H1 (cell line): Measurements from ENCODE around the gene HMCN2. TPM values are rescaled to one million over a fixed set of nuclear protein-coding genes. Genes with fewer than 3 reads are reported as not detected.

Experiments used
- CTCF ChIA-PET: fragments of 300-600 bp; sonication (Branson Sonifier 250); formaldehyde crosslinking; loops from one replicate; lab custom pipeline; 2021; ENCODE audit not compliant: partially characterized antibody; lab: Charles Lee
- POLR2A ChIA-PET: fragments of 300-600 bp; sonication (Branson Sonifier 250); formaldehyde crosslinking; loops from one replicate; lab custom pipeline; 2021; ENCODE audit warnings: inconsistent platforms; ENCODE audit not compliant: partially characterized antibody; lab: Charles Lee
- DNase-seq, 2 experiments: peaks; one replicate each; pipeline versions ENCODE4 v3.0.0 to v3.0.0-alpha.2; 2010 to 2022; ENCODE audit warnings: low spot score in 2 of 2, low read depth in 1 of 2, mixed read lengths in 1 of 2
- FAIRE-seq: peaks from 2 replicates; lab custom pipeline; 2011; peaks lifted over from hg19 to GRCh38; lab: Jason Lieb, UNC
- H2AFZ ChIP-seq: 2 replicates; pipeline ENCODE4 v1.8.1; 2012; ENCODE audit warnings: low read length, inconsistent platforms
- H2AK5ac ChIP-seq: 2 replicates; pipeline ENCODE4 v1.6.1; 2013; ENCODE audit warnings: low read depth, low read length
- H2BK120ac ChIP-seq: replicated peaks from 2 replicates; pipeline ENCODE3; 2013; ENCODE audit warnings: low read depth, low read length, inconsistent platforms
- H2BK12ac ChIP-seq: 2 replicates; pipeline ENCODE4 v1.6.1; 2013; ENCODE audit warnings: low read depth, low read length
- H2BK15ac ChIP-seq: 2 replicates; pipeline ENCODE4 v1.6.1; 2013; ENCODE audit warnings: low read length
- H2BK20ac ChIP-seq: 2 replicates; pipeline ENCODE4 v1.6.1; 2013; ENCODE audit warnings: low read length
- H2BK5ac ChIP-seq: 2 replicates; pipeline ENCODE4 v1.6.1; 2013; ENCODE audit warnings: low read depth, low read length
- H3K14ac ChIP-seq: 2 replicates; pipeline ENCODE4 v1.6.1; 2013; ENCODE audit warnings: inconsistent platforms; ENCODE audit not compliant: insufficient read length
- H3K18ac ChIP-seq: 2 replicates; pipeline ENCODE4 v1.6.1; 2013; ENCODE audit warnings: low read length; ENCODE audit errors: extremely low read depth
- H3K23ac ChIP-seq: 2 replicates; pipeline ENCODE4 v1.6.1; 2013; ENCODE audit warnings: inconsistent platforms; ENCODE audit not compliant: insufficient read length
- H3K23me2 ChIP-seq: 2 replicates; pipeline ENCODE4 v1.6.1; 2013; ENCODE audit warnings: low read depth, low read length
- H3K27ac ChIP-seq: 2 replicates; pipeline ENCODE4 v1.6.1; 2011; ENCODE audit warnings: low read depth, low read length, inconsistent platforms
- H3K27me3 ChIP-seq, 4 experiments: replicated peaks in 1 of 4; 1 replicate in 1 of 4; 2 replicates in 3 of 4; pipeline versions ENCODE4 v1.6.1 to v1.8.1; 2011 to 2013; ENCODE audit warnings: low read length in 3 of 4, mild to moderate bottlenecking in 3 of 4, inconsistent platforms in 2 of 4, mixed read lengths in 2 of 4, moderate library complexity in 1 of 4; ENCODE audit not compliant: control insufficient read depth in 3 of 4, insufficient read depth in 3 of 4; ENCODE audit errors: extremely low read depth in 1 of 4
- H3K36me3 ChIP-seq, 4 experiments: 2 replicates each; pipeline versions ENCODE4 v1.6.1 to v1.8.1; 2011 to 2013; ENCODE audit warnings: mild to moderate bottlenecking in 4 of 4, low read length in 3 of 4, moderate library complexity in 2 of 4, control low read depth in 1 of 4, inconsistent platforms in 1 of 4; ENCODE audit not compliant: insufficient read depth in 4 of 4, control insufficient read depth in 2 of 4
- H3K4ac ChIP-seq: replicated peaks from 2 replicates; pipeline ENCODE3; 2013; ENCODE audit warnings: low read length, low read depth, mixed read lengths, inconsistent platforms; ENCODE audit not compliant: insufficient read length
- H3K4me1 ChIP-seq, 4 experiments: replicated peaks in 1 of 4; 1 replicate in 1 of 4; 2 replicates in 3 of 4; pipeline versions ENCODE4 v1.6.1 to v1.8.1; 2011 to 2013; ENCODE audit warnings: low read length in 3 of 4, inconsistent platforms in 2 of 4, mixed read lengths in 1 of 4; ENCODE audit not compliant: insufficient read depth in 4 of 4, control insufficient read depth in 3 of 4
- H3K4me2 ChIP-seq, 2 experiments: 2 replicates each; pipeline versions ENCODE4 v1.6.1 to v1.8.1; 2011 to 2013; ENCODE audit warnings: low read depth in 2 of 2, low read length in 2 of 2, control low read depth in 1 of 2, inconsistent platforms in 1 of 2, mild to moderate bottlenecking in 1 of 2; ENCODE audit not compliant: insufficient read depth in 1 of 2
- H3K4me3 ChIP-seq, 4 experiments: fragments of 200-600, 300-600 bp in 1 of 4; sonication (generic), shearing (Covaris generic), sonication (Bioruptor Twin) in 1 of 4; 2 replicates each; pipeline versions ENCODE4 v1.5.1 to v1.8.1; 2011 to 2016; ENCODE audit warnings: low read length in 4 of 4, low read depth in 3 of 4, control low read depth in 2 of 4, inconsistent platforms in 2 of 4, mild to moderate bottlenecking in 2 of 4, mixed read lengths in 1 of 4, moderate library complexity in 1 of 4; ENCODE audit not compliant: insufficient read depth in 2 of 4; ENCODE audit errors: extremely low read depth in 1 of 4
- H3K56ac ChIP-seq: replicated peaks from 2 replicates; pipeline ENCODE3; 2013; ENCODE audit warnings: low read depth, mild to moderate bottlenecking, mixed read lengths, low read length, inconsistent platforms; ENCODE audit not compliant: insufficient read length
- H3K79me1 ChIP-seq: 2 replicates; pipeline ENCODE4 v1.6.1; 2013; ENCODE audit warnings: low read depth, low read length, control low read depth
- H3K79me2 ChIP-seq, 2 experiments: 2 replicates each; pipeline versions ENCODE4 v1.6.1 to v1.8.1; 2012 to 2013; ENCODE audit warnings: low read length in 2 of 2, mild to moderate bottlenecking in 2 of 2, inconsistent platforms in 1 of 2; ENCODE audit not compliant: insufficient read depth in 2 of 2, control insufficient read depth in 1 of 2
- H3K9ac ChIP-seq, 4 experiments: replicated peaks in 1 of 4; 1 replicate in 1 of 4; 2 replicates in 3 of 4; pipeline versions ENCODE4 v1.6.1 to v1.8.1; 2011 to 2013; ENCODE audit warnings: low read depth in 3 of 4, low read length in 3 of 4, control low read depth in 2 of 4, mild to moderate bottlenecking in 2 of 4, moderate library complexity in 2 of 4, inconsistent platforms in 1 of 4; ENCODE audit errors: extremely low read depth in 1 of 4
- H3K9me3 ChIP-seq, 2 experiments: 2 replicates each; pipeline versions ENCODE4 v1.6.1 to v1.8.1; 2012 to 2013; ENCODE audit warnings: mild to moderate bottlenecking in 2 of 2, moderate library complexity in 2 of 2, control low read depth in 1 of 2, inconsistent platforms in 1 of 2, low read depth in 1 of 2, low read length in 1 of 2, mixed read lengths in 1 of 2; ENCODE audit not compliant: insufficient read depth in 2 of 2
- H4K20me1 ChIP-seq, 2 experiments: replicated peaks in 1 of 2; 2 replicates each; pipeline versions ENCODE3 to v1.8.1; 2011 to 2013; ENCODE audit warnings: inconsistent platforms in 2 of 2, low read length in 2 of 2, mild to moderate bottlenecking in 1 of 2; ENCODE audit not compliant: insufficient read depth in 2 of 2, control insufficient read depth in 1 of 2
- H4K5ac ChIP-seq: 2 replicates; pipeline ENCODE4 v1.6.1; 2013; ENCODE audit warnings: low read length, low read depth, mixed read lengths, inconsistent platforms; ENCODE audit not compliant: insufficient read length
- H4K8ac ChIP-seq: 2 replicates; pipeline ENCODE4 v1.8.0; 2013; ENCODE audit warnings: mild to moderate bottlenecking, moderate library complexity, low read length, inconsistent platforms; ENCODE audit not compliant: insufficient read depth; ENCODE audit errors: extremely low read depth
- H4K91ac ChIP-seq: replicated peaks from 2 replicates; pipeline ENCODE3; 2013; ENCODE audit warnings: low read length, mixed read lengths, inconsistent platforms; ENCODE audit not compliant: insufficient read length
- CBX8 ChIP-seq: fragments of 300-800, 300-1000 bp; sonication (generic); IDR thresholded peaks from 2 replicates; pipeline ENCODE4 v1.7.1; 2016; ENCODE audit warnings: low read depth, low read length, borderline replicate concordance
- CEBPB ChIP-seq: IDR thresholded peaks from 2 replicates; pipeline ENCODE4 v1.6.1; 2012; ENCODE audit warnings: low read depth, low read length
- E2F6 ChIP-seq: IDR thresholded peaks from 2 replicates; pipeline ENCODE4 v1.6.1; 2012; ENCODE audit warnings: inconsistent platforms
- EGR1 ChIP-seq: IDR thresholded peaks from 2 replicates; pipeline ENCODE4 v1.6.1; 2011; ENCODE audit warnings: low read depth, low read length, borderline replicate concordance
- FOSL1 ChIP-seq: IDR thresholded peaks from 2 replicates; pipeline ENCODE4 v1.6.1; 2011; ENCODE audit warnings: mild to moderate bottlenecking, low read depth, low read length, moderate library complexity; ENCODE audit not compliant: insufficient read depth
- NANOG ChIP-seq: IDR thresholded peaks from 2 replicates; pipeline ENCODE4 v1.6.1; 2011; ENCODE audit warnings: low read length, low read depth, mild to moderate bottlenecking, inconsistent platforms; ENCODE audit not compliant: insufficient read depth, poor library complexity, severe bottlenecking
- POU5F1 ChIP-seq: IDR thresholded peaks from 2 replicates; pipeline ENCODE4 v1.6.1; 2011; ENCODE audit warnings: low read depth, mild to moderate bottlenecking, low read length, moderate library complexity
- RFX5 ChIP-seq: IDR thresholded peaks from 2 replicates; pipeline ENCODE4 v1.6.1; 2011; ENCODE audit warnings: low read depth, low read length, improper control_type of control experiment, borderline replicate concordance
- RXRA ChIP-seq: IDR thresholded peaks from 2 replicates; pipeline ENCODE4 v1.6.1; 2011; ENCODE audit warnings: low read depth, mild to moderate bottlenecking, low read length, moderate library complexity; ENCODE audit not compliant: insufficient read depth
- SRF ChIP-seq: IDR thresholded peaks from 2 replicates; pipeline ENCODE4 v1.6.1; 2011; ENCODE audit warnings: mild to moderate bottlenecking, low read depth, low read length, moderate library complexity
- TCF12 ChIP-seq: IDR thresholded peaks from 2 replicates; pipeline ENCODE4 v1.6.1; 2011; ENCODE audit warnings: low read depth, mild to moderate bottlenecking, low read length
- USF2 ChIP-seq: IDR thresholded peaks from 2 replicates; pipeline ENCODE4 v1.6.1; 2011; ENCODE audit warnings: low read length, improper control_type of control experiment
- whole genome bisulfite sequencing, 2 experiments: shearing (Covaris generic) in 1 of 2; methylation state at CpG; one replicate each; pipeline versions ENCODE4 v1.1.6 to v1.1.7; 2013 to 2015; ENCODE audit warnings: low lambda C conversion rate in 2 of 2, mixed read lengths in 2 of 2, inconsistent platforms in 1 of 2, low coverage in 1 of 2, missing lambda C conversion rate in 1 of 2; ENCODE audit not compliant: insufficient replicate concordance in 2 of 2, insufficient coverage in 1 of 2, insufficient read length in 1 of 2; ENCODE audit errors: extremely low coverage in 1 of 2, missing lambda C conversion rate in 1 of 2; 5-methylcytosine and 5-hydroxymethylcytosine counted together
- polyA plus RNA-seq, 7 experiments: library from polyadenylated mRNA; depleted of rRNA in 3 of 7; stranded (reverse) in 5 of 7; unstranded in 2 of 7; fragments of >200 nt in 5 of 7; fragments of 200-250 nt in 2 of 7; gene quantifications; 1 replicate in 5 of 7; 2 replicates in 1 of 7; 4 replicates in 1 of 7; pipeline versions ENCODE4 v1.2.1 to v1.2.3, GENCODE V29; 2011 to 2013; ENCODE audit warnings: missing spikeins in 2 of 7, mixed read lengths in 2 of 7
- total RNA-seq: library from RNA; stranded (reverse); fragmentation: NEBNext Ultra II Directional; extraction: Animal tissue kit (Norgen Biotek cat#: 25700); gene quantifications from 2 replicates; pipeline ENCODE4 v1.2.1, GENCODE V29; 2021
- TF ChIP-seq, protein P1 (sequence below): IDR thresholded peaks from 2 replicates; pipeline ENCODE4 v1.6.1; 2012; ENCODE audit warnings: inconsistent platforms

Gene HMCN2
- total and polyA plus RNA-seq, 2 of the 8 experiments (the other 6 are each of a cell fraction or from before 2014, with no cell fraction given) = 5.0 to 9.1 TPM

DNA sequence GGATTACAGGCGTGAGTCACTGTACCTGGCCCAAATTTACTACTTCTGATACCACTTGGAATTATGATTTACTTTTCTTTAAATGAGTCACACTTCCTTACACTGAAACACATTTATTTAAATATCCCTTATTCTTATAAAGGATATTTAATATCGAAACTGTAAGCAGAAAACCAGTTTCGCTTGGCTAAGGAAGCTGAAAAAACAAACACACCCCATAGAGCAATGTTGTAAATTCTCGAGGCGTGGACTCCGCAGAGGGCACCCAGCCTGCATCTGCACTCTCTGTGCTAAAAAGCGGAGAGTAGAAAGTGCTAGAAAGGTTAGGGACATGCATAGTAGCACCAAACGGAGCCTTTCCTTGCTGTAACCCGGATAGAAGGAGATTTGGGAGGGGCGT is 86.5 kb downstream of the HMCN2 start:
- Histone ChIP-seq H2BK120ac (no peak overlapping the region), H2AFZ (no peak overlapping the region), H3K4me1 (no peaks in the 10 kb centered on the region), H3K4me2 (no peak overlapping the region), H2AK5ac (no peak overlapping the region), H2BK20ac (no peak overlapping the region), H3K9me3 (no peaks in the 10 kb centered on the region), H3K36me3 (no peaks in the 10 kb centered on the region), H3K79me1 (no peaks in the 10 kb centered on the region), H3K23ac (no peak overlapping the region), H3K4me3 (no peak overlapping the region), H3K4ac (no peak overlapping the region), H3K9ac (no peak overlapping the region), H2BK12ac (no peak overlapping the region), H4K20me1 (peaks cover 0 to 1% of the 10 kb centered on the region in 2 experiments), H3K79me2 (no peaks in the 10 kb centered on the region), H3K14ac (no peak overlapping the region), H4K5ac (no peak overlapping the region), H2BK5ac (no peak overlapping the region), H3K27ac (no peak overlapping the region), H3K18ac (no peak overlapping the region), H3K56ac (no peak overlapping the region), H4K91ac (no peak overlapping the region), H4K8ac (no peak overlapping the region), H3K23me2 (peaks cover 3% of the 10 kb centered on the region; the same call in 1 of the 2 replicates), H3K27me3 (no peaks in the 10 kb centered on the region), H2BK15ac (no peak overlapping the region)
- WGBS, 2 experiments = 90% methylated on average over 10 of the region's 10 CpGs; no CpG with 5 or more reads in 1 of the 2 experiments
- DNase-seq = no peak
- no peak for FAIRE-seq
- ChIA-PET CTCF (interaction anchor here (0.8 kb wide), 1 partner anchor 25 kb away, joined by 3 read pairs; no protein-coding TSS in a partner anchor), POLR2A (no interaction called here)
- TF ChIP-seq CEBPB (no peak), RFX5 (no peak), CBX8 (no peak), SRF (no peak), FOSL1 (no peak), E2F6 (no peak), EGR1 (no peak), POU5F1 (no peak), NANOG (no peak), USF2 (no peak), TCF12 (no peak), RXRA (no peak)
- TF ChIP-seq, protein P1, sequence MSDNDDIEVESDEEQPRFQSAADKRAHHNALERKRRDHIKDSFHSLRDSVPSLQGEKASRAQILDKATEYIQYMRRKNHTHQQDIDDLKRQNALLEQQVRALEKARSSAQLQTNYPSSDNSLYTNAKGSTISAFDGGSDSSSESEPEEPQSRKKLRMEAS = no peak
